ENCODE results near the gene DDX41.

- TF ChIP-seq EZH2 (IDR thresholded peaks at IDR 0.05; ENCODE audit: insufficient read depth, poor library complexity, severe bottlenecking) (no peak), EZH2phosphoT487 (IDR thresholded peaks at IDR 0.05; ENCODE audit: insufficient read depth, low read depth) (no peak)
Measured at GRCh38 chr5:177474002-177474476, 42.7 kb downstream of the DDX41 start.

Data from GM23248 (cell line).